COLO668 (cell line): ENCODE measurements around the gene LDB2.

Experiments used
- DNase-seq: peaks from one replicate; lab custom pipeline; 2025; ENCODE audit not compliant: unreplicated experiment; lab: John Stamatoyannopoulos, UW

LDB2 gene

GRCh38 chr4:16692524-16692923 lies 205.9 kb downstream of the LDB2 start:
- no peak for DNase-seq

- DNase-seq = no peak
Observed at GRCh38 chr4:16692046-16692445, 206.4 kb downstream of the LDB2 start.

- no peak for DNase-seq
Observed at GRCh38 chr4:16691450-16691849, 207.0 kb downstream of the LDB2 start.

- no peak for DNase-seq
Observed at GRCh38 chr4:16687845-16688244, 210.6 kb downstream of the LDB2 start.

GRCh38 chr4:16687011-16687410 lies 211.4 kb downstream of the LDB2 start:
- no peak for DNase-seq

GRCh38 chr4:16686195-16686594 lies 212.2 kb downstream of the LDB2 start:
- no peak for DNase-seq

GRCh38 chr4:16685536-16685935 lies 212.9 kb downstream of the LDB2 start:
- no peak for DNase-seq

GRCh38 chr4:16684935-16685334 lies 213.5 kb downstream of the LDB2 start:
- DNase-seq = no peak

GRCh38 chr4:16684097-16684496 lies 214.3 kb downstream of the LDB2 start:
- DNase-seq = no peak

- no peak for DNase-seq
Observed at GRCh38 chr4:16682975-16683374, 215.5 kb downstream of the LDB2 start.

GRCh38 chr4:16677001-16677944 lies 221.2 kb downstream of the LDB2 start:
- DNase-seq = no peak

GRCh38 chr4:16676230-16676770 lies 222.1 kb downstream of the LDB2 start:
- no peak for DNase-seq

GRCh38 chr4:16674082-16674481 lies 224.4 kb downstream of the LDB2 start:
- DNase-seq = no peak

GRCh38 chr4:16672421-16672820 lies 226.0 kb downstream of the LDB2 start:
- DNase-seq = no peak

- DNase-seq = no peak
Observed at GRCh38 chr4:16671741-16672140, 226.7 kb downstream of the LDB2 start.

GRCh38 chr4:16670727-16671126 lies 227.7 kb downstream of the LDB2 start:
- no peak for DNase-seq

GRCh38 chr4:16669036-16669435 lies 229.4 kb downstream of the LDB2 start:
- no peak for DNase-seq

- DNase-seq = no peak
Observed at GRCh38 chr4:16668488-16668887, 230.0 kb downstream of the LDB2 start.

GRCh38 chr4:16667464-16667863 lies 231.0 kb downstream of the LDB2 start:
- DNase-seq = no peak

- DNase-seq = no peak
Observed at GRCh38 chr4:16665942-16666551, 232.4 kb downstream of the LDB2 start.

- DNase-seq = no peak
Observed at GRCh38 chr4:16663732-16664131, 234.7 kb downstream of the LDB2 start.

GRCh38 chr4:16663307-16663706 lies 235.1 kb downstream of the LDB2 start:
- DNase-seq = no peak
